Measurements from ENCODE around the gene MAOB. TPM values are rescaled to one million over a fixed set of nuclear protein-coding genes. Genes with fewer than 3 reads are reported as not detected.

The MAOB gene
- total and polyA plus RNA-seq, 2 donors (not counting 1 experiment from before 2014, with no cell fraction given): not detected

- H3K27ac ChIP-seq (ENCODE audit: low read length in 2 of 2): no peak overlapping the region
- no peaks in the 10 kb centered on the region for H3K4me1 ChIP-seq (ENCODE audit: control insufficient read depth in 2 of 2, insufficient read depth in 2 of 2, low read length in 2 of 2)
- no peak for ATAC-seq (ENCODE audit: low read depth)
- H3K9ac ChIP-seq (ENCODE audit: low read length): no peak overlapping the region
- H4K20me1 ChIP-seq (ENCODE audit: control insufficient read depth, insufficient read depth, low read length, poor library complexity, severe bottlenecking): no peaks in the 10 kb centered on the region
- WGBS (ENCODE audit: insufficient coverage): no CpG with 5 or more reads among the region's 5 CpGs
- Mint-ChIP-seq H3K9me3 (ENCODE audit: insufficient read depth) (no peaks in the 10 kb centered on the region), H3K4me1 (no peaks in the 10 kb centered on the region), H3K27ac (no peak overlapping the region), H3K4me3 (no peak overlapping the region), H3K27me3 (peaks cover 2% of the 10 kb centered on the region)
- intact Hi-C loops (cut with micrococcal nuclease): no loop called here
- no peaks in the 10 kb centered on the region for H3K36me3 ChIP-seq (replicated peaks in 1 of 2; ENCODE audit: control extremely low read depth in 1 of 2, control insufficient read depth in 1 of 2, extremely low read depth in 1 of 2, insufficient read depth in 2 of 2, low read length in 1 of 2)
- no peak for DNase-seq
- ChIA-PET POLR2A (no interaction called here), CTCF (no interaction called here)
- no peak overlapping the region for H3K4me2 ChIP-seq (replicated peaks; ENCODE audit: low read depth, low read length, poor library complexity, severe bottlenecking)
- no peaks in the 10 kb centered on the region for H3K9me3 ChIP-seq (ENCODE audit: control extremely low read depth in 1 of 3, control insufficient read depth in 2 of 3, insufficient read depth in 1 of 3, low read length in 2 of 3)
- no peak overlapping the region for H2AFZ ChIP-seq (ENCODE audit: insufficient read depth, low read depth, low read length, poor library complexity, severe bottlenecking)
- no peak overlapping the region for H3K4me3 ChIP-seq (ENCODE audit: control extremely low read depth in 1 of 5, extremely low read depth in 1 of 5, insufficient read depth in 1 of 5, low read depth in 2 of 5, low read length in 4 of 5)
- no peaks in the 10 kb centered on the region for H3K27me3 ChIP-seq (replicated peaks in 1 of 4; ENCODE audit: control extremely low read depth in 1 of 4, control insufficient read depth in 3 of 4, insufficient read depth in 4 of 4, low read length in 3 of 4)
- TF ChIP-seq EZH2 (IDR thresholded peaks at IDR 0.05; ENCODE audit: borderline replicate concordance, insufficient read depth, low read depth, low read length, poor library complexity, severe bottlenecking) (no peak), CTCF (IDR thresholded peaks at IDR 0.05) (no peak)
- H3K79me2 ChIP-seq (ENCODE audit: control insufficient read depth, insufficient read depth, low read length): no peaks in the 10 kb centered on the region
Observed at GRCh38 chrX:43899878-43900815, 17.9 kb upstream of the MAOB start.

- H3K4me3 Mint-ChIP-seq: no peak overlapping the region
- H3K9me3 Mint-ChIP-seq (ENCODE audit: insufficient read depth): no peaks in the 10 kb centered on the region
- CTCF ChIA-PET: no interaction called here
Observed at GRCh38 chrX:43898406-43899035, 16.3 kb upstream of the MAOB start.

More at GRCh38 chrX:43898406-43899035, 16.3 kb upstream of the MAOB start:
- H3K27me3 Mint-ChIP-seq: peaks cover 2% of the 10 kb centered on the region
- Histone ChIP-seq H3K36me3 (replicated peaks in 1 of 2; ENCODE audit: control extremely low read depth in 1 of 2, control insufficient read depth in 1 of 2, extremely low read depth in 1 of 2, insufficient read depth in 2 of 2, low read length in 1 of 2) (no peaks in the 10 kb centered on the region), H2AFZ (ENCODE audit: insufficient read depth, low read depth, low read length, poor library complexity, severe bottlenecking) (no peak overlapping the region), H3K9me3 (ENCODE audit: control extremely low read depth in 1 of 3, control insufficient read depth in 2 of 3, insufficient read depth in 1 of 3, low read length in 2 of 3) (no peaks in the 10 kb centered on the region), H3K4me2 (replicated peaks; ENCODE audit: low read depth, low read length, poor library complexity, severe bottlenecking) (no peak overlapping the region), H3K27ac (ENCODE audit: low read length in 2 of 2) (no peak overlapping the region), H3K9ac (ENCODE audit: low read length) (no peak overlapping the region), H3K4me3 (ENCODE audit: control extremely low read depth in 1 of 5, extremely low read depth in 1 of 5, insufficient read depth in 1 of 5, low read depth in 2 of 5, low read length in 4 of 5) (no peak overlapping the region), H4K20me1 (ENCODE audit: control insufficient read depth, insufficient read depth, low read length, poor library complexity, severe bottlenecking) (no peaks in the 10 kb centered on the region), H3K27me3 (replicated peaks in 1 of 4; ENCODE audit: control extremely low read depth in 1 of 4, control insufficient read depth in 3 of 4, insufficient read depth in 4 of 4, low read length in 3 of 4) (no peaks in the 10 kb centered on the region), H3K4me1 (ENCODE audit: control insufficient read depth in 2 of 2, insufficient read depth in 2 of 2, low read length in 2 of 2) (no peaks in the 10 kb centered on the region), H3K79me2 (ENCODE audit: control insufficient read depth, insufficient read depth, low read length) (no peaks in the 10 kb centered on the region)
- H3K4me1 Mint-ChIP-seq: no peaks in the 10 kb centered on the region
- DNase-seq (no peak), ATAC-seq (ENCODE audit: low read depth) (no peak)
- TF ChIP-seq EZH2 (IDR thresholded peaks at IDR 0.05; ENCODE audit: borderline replicate concordance, insufficient read depth, low read depth, low read length, poor library complexity, severe bottlenecking) (no peak), CTCF (IDR thresholded peaks at IDR 0.05) (no peak)
- intact Hi-C loops (cut with micrococcal nuclease): no loop called here
- no peak overlapping the region for H3K27ac Mint-ChIP-seq
- no CpG with 5 or more reads among the region's 5 CpGs for WGBS (ENCODE audit: insufficient coverage)
- POLR2A ChIA-PET: no interaction called here

All from B cell (primary cell).